C4-2B (cell line): ENCODE data around the gene JAKMIP1.

Experiments used
- CTCF ChIP-seq: fragments of 450-650 bp; conservative IDR thresholded peaks from 2 replicates; pipeline ENCODE4 v1.5.1; 2017; ENCODE audit warnings: mild to moderate bottlenecking
- ZFX ChIP-seq: fragments of 450-650 bp; IDR thresholded peaks from 2 replicates; pipeline ENCODE4 v1.6.1; 2017

GRCh38 chr4:6092971-6093370 is 107.4 kb downstream of the JAKMIP1 start:
- TF ChIP-seq CTCF: no peak
- TF ChIP-seq ZFX: no peak
